DMS 273 (cell line): ENCODE data around the gene DLGAP5.

ENCODE experiments used
- DNase-seq: peaks from one replicate; lab custom pipeline; 2025; ENCODE audit not compliant: unreplicated experiment; lab: John Stamatoyannopoulos, UW

Gene DLGAP5, protein sequence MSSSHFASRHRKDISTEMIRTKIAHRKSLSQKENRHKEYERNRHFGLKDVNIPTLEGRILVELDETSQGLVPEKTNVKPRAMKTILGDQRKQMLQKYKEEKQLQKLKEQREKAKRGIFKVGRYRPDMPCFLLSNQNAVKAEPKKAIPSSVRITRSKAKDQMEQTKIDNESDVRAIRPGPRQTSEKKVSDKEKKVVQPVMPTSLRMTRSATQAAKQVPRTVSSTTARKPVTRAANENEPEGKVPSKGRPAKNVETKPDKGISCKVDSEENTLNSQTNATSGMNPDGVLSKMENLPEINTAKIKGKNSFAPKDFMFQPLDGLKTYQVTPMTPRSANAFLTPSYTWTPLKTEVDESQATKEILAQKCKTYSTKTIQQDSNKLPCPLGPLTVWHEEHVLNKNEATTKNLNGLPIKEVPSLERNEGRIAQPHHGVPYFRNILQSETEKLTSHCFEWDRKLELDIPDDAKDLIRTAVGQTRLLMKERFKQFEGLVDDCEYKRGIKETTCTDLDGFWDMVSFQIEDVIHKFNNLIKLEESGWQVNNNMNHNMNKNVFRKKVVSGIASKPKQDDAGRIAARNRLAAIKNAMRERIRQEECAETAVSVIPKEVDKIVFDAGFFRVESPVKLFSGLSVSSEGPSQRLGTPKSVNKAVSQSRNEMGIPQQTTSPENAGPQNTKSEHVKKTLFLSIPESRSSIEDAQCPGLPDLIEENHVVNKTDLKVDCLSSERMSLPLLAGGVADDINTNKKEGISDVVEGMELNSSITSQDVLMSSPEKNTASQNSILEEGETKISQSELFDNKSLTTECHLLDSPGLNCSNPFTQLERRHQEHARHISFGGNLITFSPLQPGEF

DNA sequence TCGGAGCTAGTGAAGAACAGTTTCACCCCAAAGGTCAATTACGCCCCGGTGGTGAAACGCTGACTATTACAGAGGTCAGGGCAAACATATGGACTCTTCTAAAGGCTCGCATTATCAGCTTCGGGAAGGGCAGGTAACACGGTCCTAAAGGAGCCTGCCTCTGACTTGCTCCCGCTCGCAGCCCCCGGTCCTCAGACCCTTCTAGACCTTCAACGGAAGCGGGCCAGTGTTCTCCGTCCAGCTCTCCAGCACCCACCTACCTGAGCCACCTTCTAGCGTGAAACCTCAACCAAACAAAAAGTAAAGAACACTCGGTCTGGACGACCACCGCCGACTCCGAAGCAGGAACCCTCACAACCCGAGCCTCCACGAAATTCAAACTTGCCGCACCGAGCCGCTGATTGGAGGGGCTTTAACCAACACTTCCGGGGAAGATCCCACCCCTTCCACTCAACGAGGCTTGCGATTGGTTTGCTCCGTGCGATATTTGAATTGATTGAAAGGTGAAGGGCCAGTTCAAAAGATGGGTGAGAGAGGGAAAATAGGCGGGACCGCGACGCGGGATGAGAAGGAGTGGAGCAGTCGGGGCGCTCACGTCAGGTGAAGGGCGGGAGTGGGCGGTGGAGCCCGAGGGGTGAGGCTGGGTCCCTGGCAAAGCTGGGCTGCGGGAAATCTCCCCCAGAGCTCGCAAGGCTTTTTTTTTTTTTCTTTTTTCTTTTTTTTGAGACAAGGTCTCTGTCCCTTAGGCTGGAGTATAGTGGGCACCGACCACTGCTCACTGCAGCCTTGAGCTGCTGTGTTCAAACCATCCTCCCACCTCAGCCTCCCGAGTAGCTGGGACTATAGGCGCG is at the start of gene DLGAP5:
Gene DLGAP5 (minus strand): TSS at position 383 of the 851 bp plus-strand sequence. CDS start 2,406 bp downstream, outside the sequence.
- peak; percentile 99 for DNase-seq

DNA sequence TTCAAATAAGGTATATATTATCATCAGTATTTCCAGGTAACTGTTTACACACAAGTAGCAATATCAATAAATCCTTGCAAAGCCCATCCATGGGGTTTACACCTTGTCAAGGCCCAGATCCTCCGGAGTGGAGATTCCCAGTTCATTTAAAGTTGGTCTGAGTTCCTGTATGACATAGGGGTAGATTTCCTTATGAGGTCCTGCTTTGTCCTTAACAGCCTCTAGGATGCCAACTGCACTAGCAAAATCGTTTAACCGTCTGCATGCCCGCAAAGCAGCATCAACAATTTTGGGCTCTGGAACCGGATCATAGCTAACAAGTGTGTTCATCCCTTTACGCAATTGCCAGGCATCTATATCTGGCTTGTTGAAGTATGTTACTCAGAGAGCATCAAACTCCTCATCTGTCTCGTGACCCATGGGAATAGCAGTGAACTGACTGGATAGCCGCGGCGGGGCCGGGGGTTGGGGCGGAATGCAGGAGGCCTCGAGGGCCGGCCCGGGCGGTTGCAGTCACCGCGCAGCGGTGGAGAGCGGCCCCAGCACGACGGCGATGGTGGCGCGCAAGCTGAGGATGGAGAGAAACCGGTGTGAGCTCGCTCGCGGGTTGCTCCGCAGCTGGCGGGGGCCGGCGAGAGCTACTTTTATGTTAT is 49.3 kb upstream of the DLGAP5 start:
- no peak for DNase-seq

DNA sequence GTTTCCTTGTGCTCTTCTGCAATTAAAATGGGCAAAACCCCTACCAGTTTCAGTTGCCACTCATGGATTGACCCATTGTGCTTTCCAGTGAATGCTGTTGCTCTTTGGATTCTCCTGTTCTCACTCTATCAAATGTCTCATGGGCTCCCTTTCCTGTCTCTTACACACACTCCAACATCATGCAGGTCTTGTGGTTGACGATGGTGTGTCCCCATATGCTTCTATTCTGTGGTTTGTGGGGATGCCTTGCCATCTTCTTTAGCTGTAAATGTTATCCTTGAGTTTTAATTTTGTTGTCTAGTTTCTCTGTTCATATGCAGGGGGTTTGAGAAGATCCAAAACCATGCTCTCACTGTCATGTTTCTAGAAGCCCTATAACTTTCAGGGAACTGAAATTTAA is 47.9 kb upstream of the DLGAP5 start:
- DNase-seq, result no peak

DNA sequence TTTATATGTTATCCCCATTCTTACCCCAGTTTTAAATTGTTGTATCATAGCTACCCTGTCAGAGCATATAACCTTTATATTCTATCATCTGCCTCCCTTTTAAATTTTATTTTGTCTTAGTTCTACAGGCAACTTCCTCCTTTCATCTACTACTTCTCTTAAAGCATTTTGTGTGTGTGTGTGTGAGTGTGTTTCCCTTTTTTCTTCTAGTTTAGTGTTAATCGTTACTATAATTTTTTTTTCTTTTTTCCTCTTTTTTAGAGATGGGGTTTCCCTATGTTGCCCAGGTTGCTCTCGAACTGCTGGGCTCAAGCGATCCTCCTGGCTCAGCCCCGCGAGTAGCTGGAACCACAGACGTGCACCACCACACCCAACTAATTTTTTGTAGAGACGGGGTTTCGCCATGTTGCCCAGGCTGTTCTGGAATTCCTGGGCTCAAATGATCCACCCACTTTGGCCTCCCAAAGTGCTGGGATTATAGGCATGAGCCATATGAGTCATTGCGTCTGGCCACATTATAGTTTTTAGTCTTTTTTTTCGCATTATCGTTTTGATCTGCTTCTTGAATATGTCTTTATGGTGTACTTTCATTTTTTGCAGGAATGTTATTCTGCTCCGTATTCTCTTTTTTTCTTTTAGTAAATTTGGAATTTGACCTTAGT is 46.8 kb upstream of the DLGAP5 start:
- DNase-seq, result no peak

DNA sequence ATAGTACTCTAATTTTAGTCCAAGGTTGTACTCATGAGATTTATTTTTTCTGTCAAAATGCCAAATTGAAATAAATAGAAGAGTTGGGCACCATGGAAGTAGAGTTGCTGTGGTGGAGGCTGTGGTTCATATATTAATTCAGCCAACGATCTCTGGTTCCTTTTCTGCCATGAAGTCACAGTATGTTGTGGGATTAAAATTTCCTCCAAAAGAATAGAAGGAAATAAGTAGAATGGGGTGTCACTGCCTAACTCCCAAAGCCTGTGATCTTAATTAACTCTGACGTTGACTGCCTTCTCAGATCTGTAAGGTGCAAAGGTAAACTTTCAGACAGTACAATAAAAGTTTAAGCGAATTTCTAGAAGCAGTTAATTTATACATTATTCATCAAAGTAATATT is 42.2 kb upstream of the DLGAP5 start:
- no peak for DNase-seq

DNA sequence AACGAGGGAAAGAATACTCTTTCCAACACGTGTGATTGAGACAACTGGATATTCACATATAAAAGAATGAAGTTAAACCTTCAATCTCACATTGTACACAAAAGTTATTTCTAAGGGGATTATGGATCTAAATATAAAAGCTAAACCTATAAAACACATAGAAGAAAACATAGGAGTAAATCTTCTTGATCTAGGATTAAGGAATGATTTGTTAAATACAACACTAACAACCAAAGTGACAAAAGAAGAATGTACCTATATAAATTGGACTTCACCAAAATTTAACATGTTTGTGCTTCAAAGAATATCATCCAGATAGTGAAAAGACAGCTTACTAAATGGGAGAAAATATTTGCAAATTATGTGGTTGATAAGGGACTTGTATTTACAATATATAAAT is 36.9 kb upstream of the DLGAP5 start:
- no peak for DNase-seq

DNA sequence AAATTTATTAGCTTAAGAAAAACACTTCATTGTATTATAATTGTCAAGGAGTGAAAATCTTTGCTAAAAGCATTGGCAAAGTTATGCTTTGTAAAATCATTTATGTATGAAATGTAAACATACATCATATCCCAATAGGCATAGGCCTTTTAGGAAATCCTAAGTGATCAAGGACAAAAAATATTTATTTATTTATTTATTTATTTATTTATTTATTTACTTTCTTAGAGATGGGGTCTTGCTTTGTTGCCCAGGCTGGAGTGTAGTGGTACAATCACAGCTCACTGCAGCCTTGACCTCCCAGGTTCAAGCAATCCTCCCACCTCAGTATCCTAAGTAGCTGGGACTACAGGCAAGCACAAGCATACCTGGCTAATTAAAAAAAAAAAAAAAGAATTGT is 32.0 kb upstream of the DLGAP5 start:
- no peak for DNase-seq

DNA sequence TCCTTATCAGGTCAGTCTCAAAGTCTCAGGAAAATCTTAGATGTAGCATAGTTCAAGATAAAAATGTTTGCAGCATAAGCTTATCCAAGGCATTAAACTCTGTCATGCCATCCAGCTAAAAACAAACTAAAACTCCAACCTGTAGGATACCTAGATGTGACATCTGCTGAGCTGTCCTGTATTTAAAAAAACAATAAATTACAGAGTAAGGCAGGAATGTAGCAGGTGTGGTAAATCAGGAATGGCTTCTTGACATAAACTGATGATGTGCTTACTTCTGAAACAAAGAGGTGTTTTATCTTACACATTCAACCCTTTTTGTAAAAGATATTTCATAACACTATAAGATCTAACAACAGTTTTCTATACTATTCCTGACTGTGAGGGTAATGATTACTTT is 30.6 kb upstream of the DLGAP5 start:
- DNase-seq, result no peak

DNA sequence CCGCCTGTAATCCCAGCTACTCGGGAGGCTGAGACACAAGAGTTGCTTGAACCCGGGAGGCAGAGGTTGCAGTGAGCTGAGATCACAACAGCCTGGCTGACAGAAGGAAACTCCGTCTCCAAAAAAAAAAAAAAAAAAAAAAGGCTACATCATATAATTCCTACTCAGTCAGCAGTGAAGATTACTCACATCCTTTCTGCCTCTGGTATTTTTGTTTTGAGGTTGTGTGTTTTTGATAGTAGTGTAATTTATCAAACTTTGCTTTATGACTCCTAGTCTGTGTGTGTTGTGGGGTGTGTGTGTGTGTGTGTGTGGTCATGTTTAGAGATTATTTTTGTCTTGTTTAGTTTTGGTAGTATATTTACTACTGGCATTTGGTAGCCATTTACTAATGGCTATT is 29.8 kb upstream of the DLGAP5 start:
- no peak for DNase-seq

DNA sequence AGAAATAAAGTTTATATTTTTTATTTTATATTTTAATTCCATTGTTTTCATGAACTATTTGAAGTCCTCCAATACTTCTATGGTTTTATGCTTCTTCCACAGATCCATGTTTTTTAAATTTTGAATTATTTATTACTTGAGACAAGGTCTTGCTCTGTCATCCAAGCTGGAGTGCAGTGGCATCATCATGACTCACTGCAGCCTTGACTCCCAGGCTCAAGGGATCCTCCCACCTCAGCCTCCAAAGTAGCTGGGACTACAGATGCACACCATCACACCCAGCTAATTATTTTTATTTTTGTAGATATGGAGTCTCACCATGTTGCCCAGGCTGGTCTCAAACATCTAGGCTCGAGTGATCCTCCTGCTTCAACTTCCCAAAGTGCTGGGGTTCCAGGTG is 28.8 kb upstream of the DLGAP5 start:
- no peak for DNase-seq

DNA sequence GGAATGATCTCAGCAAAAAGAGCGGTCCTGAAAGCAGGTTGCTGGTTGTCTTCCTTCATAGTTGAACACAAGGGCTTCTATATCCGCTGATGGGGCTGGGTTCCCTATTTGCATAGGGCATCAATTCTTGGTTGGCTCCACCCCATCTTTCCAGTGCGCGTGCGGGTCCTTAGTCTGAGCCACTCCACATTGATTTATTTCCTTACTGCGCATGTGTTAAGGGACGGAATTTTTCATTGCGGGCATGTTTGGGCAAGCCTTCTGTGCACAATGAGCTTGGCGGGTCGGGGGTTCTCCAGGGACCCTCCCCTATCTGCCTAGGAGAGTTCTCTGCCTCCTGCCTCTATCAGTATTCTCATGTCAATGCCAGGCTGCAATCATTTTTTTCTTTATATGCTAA is 21.2 kb upstream of the DLGAP5 start:
- DNase-seq, result peak; percentile 6

DNA sequence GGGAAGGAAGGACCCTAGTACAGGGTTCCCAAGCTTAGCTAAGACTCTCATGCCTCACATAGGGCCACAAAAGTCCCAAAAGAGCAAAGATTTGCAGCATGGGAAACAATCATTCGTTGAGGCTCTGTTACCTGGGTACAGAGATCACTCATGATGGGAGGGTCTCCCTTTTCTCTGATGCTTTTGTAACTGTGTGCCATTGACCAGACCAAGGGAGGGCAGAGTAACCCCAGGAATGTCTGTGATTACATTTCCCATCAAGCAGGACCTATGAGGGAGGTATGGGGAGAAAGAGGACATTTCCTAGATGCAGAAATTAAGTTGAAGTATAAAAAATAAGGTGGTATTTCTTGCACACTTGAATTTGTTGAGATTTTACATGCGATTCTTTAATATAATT is 16.4 kb upstream of the DLGAP5 start:
- DNase-seq, result peak; percentile 9

DNA sequence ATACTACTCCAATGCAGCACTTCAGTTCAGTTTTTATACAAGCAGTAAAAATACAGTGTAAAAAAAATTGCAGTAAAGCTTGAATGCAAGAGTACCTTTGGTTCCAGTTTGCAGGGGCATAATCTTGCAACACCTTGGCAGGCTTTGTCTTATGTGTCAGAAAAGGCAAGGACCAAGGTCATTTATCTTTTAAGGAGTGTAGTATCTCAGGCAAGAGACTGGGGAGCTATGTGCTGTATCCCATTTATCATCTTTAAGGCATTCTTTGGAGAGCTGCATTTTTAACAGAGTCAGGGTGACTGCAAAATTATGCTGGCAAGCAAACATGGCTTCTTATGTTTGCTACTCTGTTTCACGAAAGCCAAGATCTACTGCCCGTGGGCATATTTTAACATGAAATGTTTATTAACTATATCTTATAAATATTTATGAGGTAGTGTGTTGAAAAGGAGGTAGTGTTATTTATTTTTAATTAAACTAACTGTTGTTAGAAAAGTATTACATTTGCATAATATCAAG is 14.8 kb upstream of the DLGAP5 start:
- peak; percentile 6 for DNase-seq

DNA sequence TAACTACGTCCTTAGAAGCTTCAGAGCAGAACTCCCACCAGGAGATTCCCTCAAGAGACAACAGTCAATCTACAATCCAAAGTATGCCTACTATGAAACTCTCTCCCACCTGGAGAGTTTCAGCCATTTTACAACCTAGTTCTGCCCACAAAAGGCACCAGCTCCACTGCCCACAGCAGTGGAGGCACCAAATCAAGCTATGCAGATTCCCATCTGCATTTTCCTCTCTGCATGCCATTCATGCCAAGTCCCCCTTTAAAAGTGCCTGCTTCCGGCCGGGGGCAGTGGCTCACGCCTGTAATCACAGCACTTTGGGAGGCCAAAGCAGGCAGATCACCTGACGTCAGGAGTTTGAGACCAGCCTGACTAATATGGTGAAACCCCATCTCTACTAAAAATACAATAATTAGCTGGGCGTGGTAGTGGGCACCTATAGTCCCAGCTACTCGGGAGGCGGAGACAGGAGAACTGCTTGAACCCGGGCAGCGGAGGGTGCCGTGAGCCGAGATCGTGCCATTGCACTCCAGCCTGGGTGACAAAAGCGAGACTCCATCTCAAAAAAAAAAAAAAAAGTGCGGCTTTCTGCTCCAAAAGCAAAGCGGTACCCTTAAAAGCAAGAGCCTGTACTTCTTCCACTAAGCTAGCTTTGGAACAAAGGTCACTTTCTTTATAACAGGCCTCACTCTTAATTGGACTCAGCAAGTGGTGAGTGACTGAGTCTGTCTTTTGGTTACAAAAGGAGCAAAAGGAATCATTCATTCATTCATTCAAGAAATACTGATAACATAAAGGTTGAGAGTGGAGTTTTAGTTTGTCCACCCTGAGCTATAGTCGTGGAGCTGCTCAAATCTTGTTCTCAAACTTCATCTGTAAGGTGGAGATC is 10.1 kb upstream of the DLGAP5 start:
- DNase-seq, result no peak

DNA sequence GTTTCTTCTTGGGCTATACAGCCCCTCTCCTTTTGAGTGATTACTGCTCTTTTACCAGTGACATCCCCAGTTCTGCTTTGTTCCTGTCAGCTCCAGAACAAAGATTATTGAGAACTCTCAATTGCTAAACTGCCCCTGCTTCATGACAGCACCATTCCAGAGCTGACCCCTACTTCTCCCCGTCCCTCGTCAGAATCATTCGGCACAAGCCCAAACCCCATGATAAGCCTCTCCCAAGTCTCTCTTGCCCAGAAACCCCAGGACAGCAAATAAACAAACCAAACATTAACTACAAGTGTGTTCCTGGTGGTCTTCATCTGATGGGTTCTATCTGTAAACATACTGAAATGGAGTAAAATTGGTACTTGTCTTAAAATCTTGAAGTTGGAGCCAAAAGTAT is 9.3 kb upstream of the DLGAP5 start:
- no peak for DNase-seq

DNA sequence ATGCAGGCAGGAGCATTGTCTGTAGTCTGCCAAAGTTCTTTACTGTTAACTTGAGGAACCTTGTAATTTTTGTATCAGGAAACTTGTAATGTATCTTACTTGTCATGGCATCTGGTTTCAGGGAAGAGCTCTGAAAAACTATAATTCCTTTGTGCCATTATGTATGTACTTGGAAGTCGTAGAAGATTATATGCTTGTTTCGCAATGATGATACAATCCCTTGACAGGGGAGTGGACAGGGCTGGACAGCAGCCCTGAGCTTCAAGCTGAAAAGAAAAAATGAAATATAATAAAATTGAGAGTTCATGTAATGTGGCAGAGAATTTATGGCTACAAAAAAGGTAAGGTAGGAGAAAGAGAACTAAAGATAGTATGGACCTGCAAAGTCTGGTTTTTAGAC is 7.4 kb upstream of the DLGAP5 start:
- no peak for DNase-seq

DNA sequence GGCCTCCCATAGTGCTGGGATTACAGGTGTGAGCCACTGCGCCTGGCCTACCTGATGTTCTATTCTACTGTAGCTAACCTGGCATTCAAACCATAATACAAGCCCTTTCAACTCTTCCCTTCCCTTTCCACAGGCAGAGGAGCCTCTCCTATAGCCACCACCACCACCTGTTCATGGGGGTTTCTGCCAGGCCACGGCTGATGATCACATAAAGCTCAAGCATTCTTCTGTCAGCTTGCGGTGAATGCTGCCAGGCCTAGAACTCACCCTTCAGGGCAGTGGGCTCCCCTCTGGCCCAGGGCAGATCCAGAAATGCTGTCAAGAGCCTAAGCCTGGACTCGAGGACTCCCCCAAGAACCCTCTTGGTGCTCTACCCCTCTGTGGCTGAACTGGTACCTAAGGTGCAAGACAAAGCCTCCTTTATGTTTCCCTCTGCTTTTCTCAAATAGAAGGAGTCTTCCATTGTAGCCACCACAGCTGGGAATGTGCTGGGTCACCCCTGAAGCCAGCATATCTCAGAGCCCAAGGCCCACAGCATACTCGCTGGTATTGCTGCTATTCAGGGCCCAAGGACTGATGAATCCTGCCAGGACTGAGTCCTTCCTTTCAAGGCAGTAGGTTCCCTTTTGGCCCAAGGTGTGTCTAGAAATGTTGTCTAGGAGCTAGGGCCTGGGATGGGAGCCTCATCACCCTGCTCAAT is 3.4 kb upstream of the DLGAP5 start:
- DNase-seq, result no peak

DNA sequence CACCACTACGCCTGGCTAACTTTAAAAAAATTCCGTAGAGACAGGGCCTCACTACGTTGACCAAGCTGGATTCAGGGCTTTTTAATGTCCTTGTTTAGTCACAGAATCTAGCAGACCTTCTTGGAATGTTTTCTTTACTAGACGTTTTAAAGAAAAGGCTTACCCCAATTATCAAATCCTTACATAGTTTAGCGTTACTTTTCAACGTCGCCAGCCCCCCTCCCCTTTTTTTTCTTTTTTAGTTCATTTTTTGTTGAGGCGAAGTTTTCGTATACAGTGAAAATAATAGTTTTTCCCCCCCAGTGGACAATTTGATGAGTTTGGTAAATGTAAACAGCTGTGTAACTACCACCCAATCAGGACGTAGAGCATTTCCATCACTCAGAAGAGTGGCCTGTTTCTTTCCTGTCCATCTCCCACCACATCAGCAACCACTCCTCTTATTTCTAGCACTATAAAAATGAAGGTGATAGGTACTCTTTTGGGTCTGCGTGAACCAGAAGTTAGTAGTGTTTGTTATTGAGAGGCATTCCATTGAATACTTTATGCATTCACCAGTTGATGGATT is 753 bp upstream of the DLGAP5 start:
- no peak for DNase-seq
